Measurements from ENCODE around the gene SLC26A1. TPM values are rescaled to one million over a fixed set of nuclear protein-coding genes. Genes with fewer than 3 reads are reported as not detected.

Gene SLC26A1
- total and polyA plus RNA-seq, 2 donors (not counting 3 experiments of a cell fraction or from before 2014, with no cell fraction given), result 0.10 TPM; not detected in 1

DNA sequence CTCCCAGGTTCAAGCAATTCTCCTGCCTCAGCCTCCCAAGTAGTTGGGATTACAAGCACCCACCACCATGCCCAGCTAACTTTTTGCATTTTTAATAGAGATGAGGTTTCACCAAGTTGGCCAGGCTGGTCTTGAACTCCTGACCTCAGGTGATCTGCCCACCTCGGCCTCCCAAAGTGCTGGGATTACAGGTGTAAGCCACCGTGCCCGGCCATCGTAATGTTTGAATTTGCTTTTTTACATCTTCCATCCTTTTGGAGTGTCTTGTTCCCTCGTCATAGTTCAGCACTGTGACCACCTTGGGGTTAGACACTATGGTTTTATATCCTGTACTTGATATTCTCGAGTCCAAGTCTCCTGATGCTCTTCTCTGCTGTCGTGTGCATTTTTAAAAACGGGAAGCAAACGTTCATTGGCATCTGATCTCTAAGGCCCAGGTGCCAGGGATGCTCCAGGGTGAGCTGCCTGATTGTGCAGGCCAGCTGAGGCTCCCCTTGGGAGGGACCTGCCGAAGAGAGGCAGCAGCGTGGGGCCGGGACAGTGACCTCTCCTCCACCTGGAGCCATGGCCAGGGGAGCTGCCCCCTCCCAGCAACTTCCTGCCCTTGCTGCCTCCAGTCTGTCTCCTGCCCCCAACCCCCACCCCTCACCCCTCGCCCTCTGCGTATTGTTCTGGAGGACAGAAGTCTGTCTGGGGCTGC is 36.5 kb downstream of the SLC26A1 start:
- intact Hi-C loops (cut with micrococcal nuclease), result no loop called here
- Histone ChIP-seq H3K27ac (ENCODE audit: insufficient read depth, low read depth, low read length) (no peak overlapping the region), H3K79me2 (ENCODE audit: control insufficient read depth, insufficient read depth, low read length) (no peaks in the 10 kb centered on the region), H3K9me1 (replicated peaks; ENCODE audit: control insufficient read depth, extremely low read depth, insufficient read depth, low read length) (no peaks in the 10 kb centered on the region), H2AFZ (ENCODE audit: low read depth, low read length) (no peak overlapping the region), H3K9ac (replicated peaks; ENCODE audit: extremely low read depth, insufficient read depth, low read length) (no peak overlapping the region), H3K4me1 (ENCODE audit: control insufficient read depth, extremely low read depth, insufficient read depth, low read length) (no peaks in the 10 kb centered on the region), H3K4me3 (replicated peaks in 1 of 3; ENCODE audit: insufficient read depth in 1 of 3, low read depth in 1 of 3, low read length in 3 of 3) (no peak overlapping the region), H4K20me1 (replicated peaks; ENCODE audit: control insufficient read depth, extremely low read depth, insufficient read depth, low read length) (no peaks in the 10 kb centered on the region), H3K36me3 (ENCODE audit: control insufficient read depth in 2 of 2, extremely low read depth in 1 of 2, insufficient read depth in 2 of 2, low read length in 2 of 2) (peaks cover 0 to 9% of the 10 kb centered on the region in 2 experiments), H3K4me2 (ENCODE audit: insufficient read depth, low read length) (no peak overlapping the region), H3K9me3 (replicated peaks; ENCODE audit: control insufficient read depth, insufficient read depth, low read length) (no peaks in the 10 kb centered on the region), H3K27me3 (ENCODE audit: control insufficient read depth in 2 of 2, insufficient read depth in 2 of 2, low read length in 2 of 2) (no peaks in the 10 kb centered on the region)
- DNase-seq (ENCODE audit: low read depth, low spot score) (no peak), FAIRE-seq (no peak)
- TF ChIP-seq POLR2AphosphoS5 (IDR thresholded peaks at IDR 0.05; ENCODE audit: insufficient read depth, low read depth, low read length) (no peak), MYC (IDR thresholded peaks at IDR 0.05; ENCODE audit: low read depth, low read length) (no peak), GATA2 (IDR thresholded peaks at IDR 0.05; ENCODE audit: insufficient read depth, insufficient read length, low read depth, low read length) (no peak)
- CTCF ChIA-PET, result no interaction called here
- dilution Hi-C loops (cut with MboI; ENCODE audit: extremely low pct_ligation_motif_present, low sequenced_read_pairs), result no loop called here
- no TSS peak for BruUV-seq (replicated peaks)
- POLR2A ChIA-PET, result no interaction called here

DNA sequence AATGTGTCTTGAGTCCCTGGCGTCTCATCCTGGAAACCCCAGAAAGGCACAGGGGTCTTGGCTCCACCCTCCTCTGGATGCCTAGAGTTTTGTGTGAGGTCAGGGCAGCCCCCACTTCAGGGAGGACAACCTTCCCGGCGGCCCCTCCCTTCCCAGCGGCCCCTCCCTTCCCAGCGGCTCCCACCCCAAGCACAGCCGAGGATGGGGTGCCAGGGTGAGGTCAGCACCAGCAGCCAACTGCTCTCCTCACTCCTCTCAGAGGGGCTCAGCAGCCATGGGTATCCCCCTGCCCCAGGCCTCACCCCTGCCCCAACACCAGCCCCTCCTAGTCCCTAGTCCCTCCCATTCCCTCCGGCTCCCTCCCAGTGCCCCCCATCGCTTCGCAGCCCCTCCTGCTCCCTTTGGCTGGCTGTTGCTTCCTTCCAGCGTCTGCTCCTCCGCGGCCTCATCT is 37.2 kb downstream of the SLC26A1 start:
- ChIA-PET POLR2A (no interaction called here), CTCF (no interaction called here)
- no peaks in the 10 kb centered on the region for H3K27me3 ChIP-seq (ENCODE audit: control insufficient read depth in 2 of 2, insufficient read depth in 2 of 2, low read length in 2 of 2)
- TF ChIP-seq, protein P1, sequence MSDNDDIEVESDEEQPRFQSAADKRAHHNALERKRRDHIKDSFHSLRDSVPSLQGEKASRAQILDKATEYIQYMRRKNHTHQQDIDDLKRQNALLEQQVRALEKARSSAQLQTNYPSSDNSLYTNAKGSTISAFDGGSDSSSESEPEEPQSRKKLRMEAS (IDR thresholded peaks at IDR 0.05; ENCODE audit: insufficient read depth, insufficient read length), result no peak
- TF ChIP-seq EZH2 (IDR thresholded peaks at IDR 0.05; ENCODE audit: borderline replicate concordance, low read depth, low read length, severe bottlenecking) (no peak), MYC (IDR thresholded peaks at IDR 0.05; ENCODE audit: low read depth, low read length) (no peak), FOS (IDR thresholded peaks at IDR 0.05; ENCODE audit: borderline replicate concordance, insufficient read depth, low read length) (no peak), POLR2A (IDR thresholded peaks at IDR 0.05; ENCODE audit: low read depth, low read length) (no peak), POLR2AphosphoS5 (IDR thresholded peaks at IDR 0.05; ENCODE audit: insufficient read depth, low read depth, low read length) (no peak)
- peaks cover 0 to 7% of the 10 kb centered on the region in 2 experiments for H3K36me3 ChIP-seq (ENCODE audit: control insufficient read depth in 2 of 2, extremely low read depth in 1 of 2, insufficient read depth in 2 of 2, low read length in 2 of 2)
- intact Hi-C loops (cut with micrococcal nuclease) (no loop called here), dilution Hi-C loops (cut with MboI; ENCODE audit: extremely low pct_ligation_motif_present, low sequenced_read_pairs) (no loop called here)
- H3K4me2 ChIP-seq (ENCODE audit: insufficient read depth, low read length), result no peak overlapping the region
- FAIRE-seq (no peak), DNase-seq (ENCODE audit: low read depth, low spot score) (no peak)
- no TSS peak for BruUV-seq (replicated peaks)
- no peaks in the 10 kb centered on the region for H3K4me1 ChIP-seq (ENCODE audit: control insufficient read depth, extremely low read depth, insufficient read depth, low read length)
- H3K9me3 ChIP-seq (replicated peaks; ENCODE audit: control insufficient read depth, insufficient read depth, low read length), result no peaks in the 10 kb centered on the region
- no peak overlapping the region for H3K27ac ChIP-seq (ENCODE audit: insufficient read depth, low read depth, low read length)
- no peaks in the 10 kb centered on the region for H4K20me1 ChIP-seq (replicated peaks; ENCODE audit: control insufficient read depth, extremely low read depth, insufficient read depth, low read length)
- H3K79me2 ChIP-seq (ENCODE audit: control insufficient read depth, insufficient read depth, low read length), result no peaks in the 10 kb centered on the region
- H3K4me3 ChIP-seq (replicated peaks in 1 of 3; ENCODE audit: insufficient read depth in 1 of 3, low read depth in 1 of 3, low read length in 3 of 3), result no peak overlapping the region
- H2AFZ ChIP-seq (ENCODE audit: low read depth, low read length), result no peak overlapping the region
- H3K9me1 ChIP-seq (replicated peaks; ENCODE audit: control insufficient read depth, extremely low read depth, insufficient read depth, low read length), result no peaks in the 10 kb centered on the region
- H3K9ac ChIP-seq (replicated peaks; ENCODE audit: extremely low read depth, insufficient read depth, low read length), result no peak overlapping the region

All from endothelial cell of umbilical vein (primary cell).